Cardiac fibroblast (primary cell): Measurements from ENCODE around the gene NAXD.

Experiments used
- DNase-seq, 2 donors: peaks; one replicate each; pipeline versions ENCODE4 v3.0.0 to v3.0.0-alpha.2; 2010; ENCODE audit warnings: low read depth in 2 of 2
- H3K4me3 ChIP-seq, 2 donors: replicated peaks in 1 of 2; 1 replicate in 1 of 2; 2 replicates in 1 of 2; pipeline ENCODE4 v1.5.1; 2011; ENCODE audit warnings: low read depth in 2 of 2, low read length in 2 of 2, mild to moderate bottlenecking in 2 of 2, moderate library complexity in 1 of 2
- CTCF ChIP-seq: IDR thresholded peaks from one replicate; pipeline ENCODE4 v1.5.1; 2011; ENCODE audit warnings: low read depth, mild to moderate bottlenecking, low read length, inconsistent platforms

The NAXD gene

GRCh38 chr13:110581506-110582185, 33.7 kb upstream of the NAXD start:
- DNase-seq = no peak
- TF ChIP-seq CTCF = no peak
- H3K4me3 ChIP-seq = no peak overlapping the region

- no peak for TF ChIP-seq CTCF
- DNase-seq = no peak
- no peak overlapping the region for H3K4me3 ChIP-seq
Measured at GRCh38 chr13:110582421-110582954, 32.9 kb upstream of the NAXD start.

- TF ChIP-seq CTCF = no peak
- no peak overlapping the region for H3K4me3 ChIP-seq
- DNase-seq = no peak
Measured at GRCh38 chr13:110583178-110583865, 32.0 kb upstream of the NAXD start.

GRCh38 chr13:110589793-110590390, 25.5 kb upstream of the NAXD start:
- no peak for DNase-seq
- no peak overlapping the region for H3K4me3 ChIP-seq
- TF ChIP-seq CTCF = no peak

- no peak for TF ChIP-seq CTCF
- no peak overlapping the region for H3K4me3 ChIP-seq
- no peak for DNase-seq
Measured at GRCh38 chr13:110590577-110590976, 24.8 kb upstream of the NAXD start.

GRCh38 chr13:110592665-110593064, 22.7 kb upstream of the NAXD start:
- no peak overlapping the region for H3K4me3 ChIP-seq
- no peak for TF ChIP-seq CTCF
- peak in 1 of 2 donors; percentile 36 for DNase-seq
